GM21619 (cell line): ENCODE results near the gene NPAS2.

Experiments used
- ATAC-seq: cut with Tn5 transposase; IDR thresholded peaks from one replicate; pipeline ENCODE4 v1.9.1; 2021; ENCODE audit not compliant: unreplicated experiment

The NPAS2 gene

DNA sequence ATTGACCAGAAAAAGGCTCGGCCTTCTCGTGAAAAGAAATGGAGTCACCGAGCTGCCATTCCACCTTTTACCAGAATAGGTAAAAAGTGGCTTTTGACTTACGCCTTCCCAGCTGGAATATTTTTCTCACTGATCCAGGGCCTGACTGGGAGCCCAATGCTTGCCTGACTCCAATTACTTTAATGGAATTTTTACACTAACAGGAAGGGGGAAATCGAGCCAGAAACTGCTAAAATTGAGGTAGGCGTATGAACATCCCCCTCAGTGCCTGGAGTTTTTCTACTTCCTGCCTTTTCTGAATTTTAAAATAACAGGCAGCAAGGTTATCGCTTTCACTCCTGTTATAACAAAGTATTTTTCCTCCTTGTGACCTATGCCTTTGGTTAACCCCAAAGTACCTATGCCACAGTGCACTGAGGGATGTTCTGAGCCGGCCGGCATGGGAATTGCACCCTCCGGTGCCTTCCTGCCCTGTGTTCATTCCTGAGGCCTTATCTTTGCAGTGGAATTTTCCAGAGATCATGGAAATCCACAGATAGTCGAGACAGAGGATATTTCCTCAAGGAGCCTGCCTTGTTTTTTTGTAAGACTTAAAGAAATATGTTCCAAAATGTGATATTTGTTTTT is 163.9 kb downstream of the NPAS2 start:
- no peak for ATAC-seq

DNA sequence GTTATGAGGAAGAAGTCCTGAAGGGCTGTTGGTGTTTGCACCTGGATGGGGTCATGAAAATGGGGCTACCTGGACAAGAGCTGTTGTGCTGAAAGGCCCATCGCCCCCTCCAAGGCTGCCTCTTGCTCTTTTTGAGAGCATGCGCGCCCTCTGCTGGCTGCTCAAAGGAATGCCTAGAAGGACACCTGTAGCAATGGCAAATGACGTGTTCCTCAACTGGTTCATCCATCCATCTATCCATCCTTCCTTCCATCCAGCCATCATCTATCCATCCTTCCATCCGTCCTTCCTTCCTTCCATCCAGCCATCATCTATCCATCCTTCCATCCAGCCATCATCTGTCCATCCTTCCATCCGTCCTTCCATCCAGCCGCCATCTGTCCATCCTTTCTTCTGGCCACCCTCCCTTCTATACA is 165.0 kb downstream of the NPAS2 start:
- peak; percentile 72 for ATAC-seq

DNA sequence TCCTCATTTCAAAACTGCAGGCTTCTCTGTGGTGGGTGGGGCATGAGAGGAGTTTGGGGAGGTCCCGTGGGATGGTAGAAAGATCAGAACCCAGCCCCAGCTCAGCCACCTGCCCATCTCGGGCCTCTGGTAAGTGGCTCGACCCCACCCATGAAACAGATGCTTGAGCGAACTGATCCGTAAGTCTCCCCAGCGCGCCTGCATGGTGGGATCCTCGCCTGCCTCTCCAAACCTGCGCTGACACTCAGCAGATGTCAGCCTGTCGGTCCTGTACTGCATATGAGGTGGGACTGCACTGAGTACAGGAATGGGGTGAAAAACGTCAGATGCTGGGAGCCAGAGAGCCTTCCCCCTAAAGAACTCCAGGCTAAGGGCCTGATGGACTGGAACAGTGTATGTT is 166.2 kb downstream of the NPAS2 start:
- ATAC-seq: no peak

DNA sequence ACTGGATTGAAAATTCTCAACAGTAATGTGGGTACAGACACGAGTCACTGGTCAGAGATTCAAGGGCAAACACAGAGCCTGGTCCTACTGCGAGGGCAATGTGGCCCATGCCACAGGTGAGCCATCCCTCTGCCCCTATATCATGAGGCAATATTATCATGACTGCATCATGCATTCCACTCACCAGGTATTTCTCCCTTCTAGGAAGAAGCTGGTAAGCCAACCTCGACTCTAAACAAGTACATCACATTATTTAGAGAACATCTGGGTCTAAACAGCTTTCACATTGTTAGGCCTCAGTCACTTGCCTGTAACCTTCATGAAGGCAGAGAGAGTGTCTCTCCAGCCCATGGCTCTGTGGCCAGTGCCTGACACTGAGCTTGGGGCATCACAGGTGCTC is 167.6 kb downstream of the NPAS2 start:
- ATAC-seq: no peak

DNA sequence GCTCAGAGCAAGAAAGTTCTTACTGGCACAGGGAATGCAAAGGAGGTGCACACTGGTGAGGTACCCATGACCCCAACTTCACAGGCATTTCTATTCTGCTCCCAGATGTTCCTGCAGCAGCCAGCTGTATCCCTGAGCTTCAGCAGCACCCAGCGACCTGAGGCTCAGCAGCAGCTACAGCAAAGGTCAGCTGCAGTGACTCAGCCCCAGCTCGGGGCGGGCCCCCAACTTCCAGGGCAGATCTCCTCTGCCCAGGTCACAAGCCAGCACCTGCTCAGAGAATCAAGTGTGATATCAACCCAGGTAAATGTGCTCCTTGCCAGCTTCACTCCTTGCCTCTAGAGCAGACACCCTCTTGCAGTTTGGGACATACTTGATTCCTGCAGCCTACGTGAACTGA is 168.0 kb downstream of the NPAS2 start:
- ATAC-seq: no peak

DNA sequence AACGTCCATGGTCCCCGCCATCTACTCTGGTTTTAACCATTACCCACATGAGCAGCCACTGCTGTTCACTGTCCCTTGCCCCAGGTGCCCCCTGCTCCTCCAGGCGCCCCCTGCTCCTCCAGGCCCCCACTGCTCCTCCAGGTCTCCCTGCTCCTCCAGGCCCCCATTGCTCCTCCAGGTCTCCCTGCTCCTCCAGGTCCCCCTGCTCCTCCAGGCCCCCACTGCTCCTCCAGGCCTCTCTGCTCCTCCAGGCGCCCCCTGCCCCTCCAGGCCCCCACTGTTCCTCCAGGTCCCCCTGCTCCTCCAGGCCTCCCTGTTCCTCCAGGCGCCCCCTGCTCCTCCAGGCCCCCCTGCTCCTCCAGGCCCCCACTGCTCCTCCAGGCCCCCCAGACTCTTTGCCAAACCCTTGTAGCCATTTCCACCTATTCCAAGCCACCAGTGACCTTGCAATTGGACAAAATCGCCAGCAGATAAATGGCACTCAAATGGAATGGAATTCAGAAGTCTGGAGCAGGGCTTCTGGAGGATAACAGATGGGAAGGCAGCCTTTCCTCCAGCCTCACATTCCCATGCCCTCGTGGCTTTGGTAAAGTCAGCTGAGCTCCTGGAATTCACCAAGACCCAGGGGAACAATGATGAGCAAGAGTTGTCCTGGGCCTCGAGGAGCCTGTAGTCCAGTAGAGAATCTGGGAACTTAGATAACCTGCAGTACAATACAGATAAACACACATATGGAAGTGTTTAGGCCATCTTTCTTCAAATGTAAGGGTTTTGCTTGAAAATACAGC is 168.9 kb downstream of the NPAS2 start:
- no peak for ATAC-seq

DNA sequence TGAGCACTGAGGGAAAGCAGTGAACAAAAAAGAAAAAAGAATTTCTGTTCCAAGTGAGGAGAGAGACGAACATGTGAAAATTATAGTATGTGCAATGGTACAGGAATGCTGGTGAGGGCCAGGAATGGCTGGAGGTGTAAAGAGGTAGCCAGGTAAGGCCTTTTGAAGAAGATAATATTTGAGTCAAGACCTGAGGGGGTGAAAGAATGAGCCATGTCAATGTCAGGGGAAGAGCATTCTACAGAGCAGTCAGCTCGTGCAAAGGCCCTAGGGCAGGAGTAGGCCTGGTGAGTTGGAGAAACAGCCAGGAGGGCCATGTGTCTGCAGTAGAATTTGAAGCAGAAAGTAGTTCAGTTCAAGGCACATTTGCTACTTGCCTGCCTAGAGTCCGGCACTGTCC is 169.7 kb downstream of the NPAS2 start:
- no peak for ATAC-seq

DNA sequence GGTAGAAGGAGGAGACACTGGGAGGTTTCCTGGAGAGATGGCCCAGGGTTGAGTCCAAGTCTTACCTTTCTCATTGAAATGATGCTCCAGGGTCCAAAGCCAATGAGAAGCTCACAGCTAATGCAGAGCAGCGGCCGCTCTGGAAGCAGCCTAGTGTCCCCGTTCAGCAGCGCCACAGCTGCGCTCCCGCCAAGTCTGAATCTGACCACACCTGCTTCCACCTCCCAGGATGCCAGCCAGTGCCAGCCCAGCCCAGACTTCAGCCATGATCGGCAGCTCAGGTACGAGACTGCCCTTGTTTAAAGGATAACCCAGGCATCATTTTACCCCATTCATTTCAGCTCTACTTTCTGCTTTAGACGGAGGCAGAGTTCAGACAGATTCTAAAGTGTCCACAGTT is 170.2 kb downstream of the NPAS2 start:
- ATAC-seq: no peak

DNA sequence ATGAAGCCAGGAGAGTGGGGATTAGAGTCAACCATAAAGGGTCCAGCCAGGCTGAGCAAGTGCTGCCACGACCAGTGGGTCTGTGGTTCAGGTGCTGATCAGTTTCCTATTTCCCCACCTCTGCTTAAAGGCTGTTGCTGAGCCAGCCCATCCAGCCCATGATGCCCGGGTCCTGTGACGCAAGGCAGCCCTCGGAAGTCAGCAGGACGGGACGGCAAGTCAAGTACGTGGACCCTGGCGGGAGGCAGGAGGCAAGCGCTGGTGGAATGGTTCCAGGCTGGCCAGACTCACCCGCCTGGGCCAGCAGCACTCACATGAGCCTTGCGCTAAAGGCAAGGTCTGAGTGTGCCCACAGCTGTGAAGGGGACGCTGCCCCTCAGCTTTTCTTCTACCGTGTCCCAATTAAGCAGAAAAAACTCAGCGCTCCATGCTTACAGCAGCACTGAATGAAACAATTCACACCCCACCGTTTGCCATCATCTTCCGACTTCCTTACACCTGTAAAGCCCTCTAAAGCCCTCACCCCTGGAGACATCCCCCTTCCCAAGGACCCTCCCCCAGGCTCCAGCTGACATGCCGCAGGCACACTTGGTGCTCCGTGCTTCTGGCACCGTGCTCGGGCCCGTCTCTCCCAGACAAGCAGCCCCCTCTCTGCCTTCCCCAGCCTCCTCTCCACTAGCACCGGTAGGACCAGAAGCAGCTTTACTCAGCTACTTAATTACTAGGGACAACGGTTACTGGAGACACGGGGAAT is 170.9 kb downstream of the NPAS2 start:
- no peak for ATAC-seq

DNA sequence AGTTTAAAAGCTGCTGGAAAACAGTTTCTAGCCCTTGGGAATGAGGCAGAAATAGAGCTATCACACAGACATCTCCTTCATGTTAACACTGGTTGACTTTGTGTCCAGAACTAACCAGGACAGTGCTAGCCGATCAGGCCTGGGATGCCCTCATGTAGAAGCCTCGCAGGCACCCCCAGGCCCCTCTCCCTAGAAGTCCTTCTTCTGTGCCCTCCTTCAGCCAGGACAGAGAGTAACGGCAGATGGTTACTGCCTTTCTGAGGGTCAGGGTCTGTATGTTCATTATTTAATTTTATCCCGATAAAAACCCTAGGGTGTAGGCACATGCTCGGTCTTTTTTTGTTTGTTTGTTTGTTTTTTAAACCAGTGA is 171.4 kb downstream of the NPAS2 start:
- ATAC-seq: no peak

DNA sequence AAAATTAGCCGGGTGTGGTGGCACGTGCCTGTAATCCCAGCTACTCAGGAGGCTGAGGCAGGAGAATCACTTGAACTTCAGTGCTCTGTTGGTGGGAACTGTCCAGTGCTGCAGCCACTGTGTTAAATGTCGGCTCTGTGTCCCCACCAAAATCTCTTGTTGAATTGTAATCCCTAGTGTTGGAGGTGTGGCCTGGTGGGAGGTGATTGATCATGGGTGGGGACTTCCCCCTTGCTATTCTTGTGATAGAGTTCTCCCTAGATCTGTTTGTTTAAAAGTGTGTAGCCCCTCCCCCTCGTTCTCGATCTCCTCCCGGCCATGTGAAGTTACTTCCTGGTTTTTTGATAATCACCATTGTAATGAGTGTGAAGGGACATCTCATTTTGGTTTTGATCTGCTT is 172.3 kb downstream of the NPAS2 start:
- no peak for ATAC-seq

DNA sequence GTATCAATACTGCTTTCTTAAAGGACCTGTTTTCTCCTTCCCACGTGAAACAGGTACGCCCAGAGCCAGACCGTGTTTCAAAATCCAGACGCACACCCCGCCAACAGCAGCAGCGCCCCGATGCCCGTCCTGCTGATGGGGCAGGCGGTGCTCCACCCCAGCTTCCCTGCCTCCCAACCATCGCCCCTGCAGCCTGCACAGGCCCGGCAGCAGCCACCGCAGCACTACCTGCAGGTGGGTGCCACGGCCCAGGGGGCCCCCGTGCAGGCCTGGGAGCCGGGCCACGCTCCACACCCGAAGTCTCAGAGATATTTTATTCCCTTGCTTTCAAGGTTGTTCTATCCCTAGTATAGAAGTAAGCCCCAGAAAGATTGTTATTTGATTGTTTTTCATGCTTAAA is 173.4 kb downstream of the NPAS2 start:
- ATAC-seq: no peak

DNA sequence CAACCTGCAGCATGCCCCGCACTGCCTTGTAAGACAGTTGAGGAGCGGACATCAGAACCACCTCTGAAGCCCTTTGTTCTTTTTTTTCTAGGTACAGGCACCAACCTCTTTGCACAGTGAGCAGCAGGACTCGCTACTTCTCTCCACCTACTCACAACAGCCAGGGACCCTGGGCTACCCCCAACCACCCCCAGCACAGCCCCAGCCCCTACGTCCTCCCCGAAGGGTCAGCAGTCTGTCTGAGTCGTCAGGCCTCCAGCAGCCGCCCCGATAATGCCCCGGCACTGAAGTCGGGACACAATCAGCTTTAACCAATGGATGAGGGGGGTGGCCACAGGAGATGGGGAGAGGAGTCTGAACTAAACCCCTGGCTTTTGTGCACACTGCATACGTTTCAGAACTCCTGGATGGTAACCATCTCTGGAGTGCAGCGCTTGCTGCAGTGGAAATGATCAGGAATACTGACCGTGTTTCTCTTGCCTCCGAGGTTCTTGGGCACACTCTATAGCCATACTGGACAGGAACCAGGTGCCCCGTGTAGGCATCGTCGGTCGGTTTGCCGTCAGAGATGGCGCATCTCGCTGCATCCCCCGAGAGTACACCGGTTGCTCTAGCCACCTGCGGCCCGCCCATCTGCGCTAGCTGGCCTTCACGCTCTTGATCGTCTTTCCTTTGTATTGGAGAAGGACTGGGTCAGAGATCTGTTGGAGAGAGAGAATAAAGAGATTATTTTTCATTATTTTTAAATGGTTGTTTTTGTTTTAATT is 175.6 kb downstream of the NPAS2 start:
- no peak for ATAC-seq

DNA sequence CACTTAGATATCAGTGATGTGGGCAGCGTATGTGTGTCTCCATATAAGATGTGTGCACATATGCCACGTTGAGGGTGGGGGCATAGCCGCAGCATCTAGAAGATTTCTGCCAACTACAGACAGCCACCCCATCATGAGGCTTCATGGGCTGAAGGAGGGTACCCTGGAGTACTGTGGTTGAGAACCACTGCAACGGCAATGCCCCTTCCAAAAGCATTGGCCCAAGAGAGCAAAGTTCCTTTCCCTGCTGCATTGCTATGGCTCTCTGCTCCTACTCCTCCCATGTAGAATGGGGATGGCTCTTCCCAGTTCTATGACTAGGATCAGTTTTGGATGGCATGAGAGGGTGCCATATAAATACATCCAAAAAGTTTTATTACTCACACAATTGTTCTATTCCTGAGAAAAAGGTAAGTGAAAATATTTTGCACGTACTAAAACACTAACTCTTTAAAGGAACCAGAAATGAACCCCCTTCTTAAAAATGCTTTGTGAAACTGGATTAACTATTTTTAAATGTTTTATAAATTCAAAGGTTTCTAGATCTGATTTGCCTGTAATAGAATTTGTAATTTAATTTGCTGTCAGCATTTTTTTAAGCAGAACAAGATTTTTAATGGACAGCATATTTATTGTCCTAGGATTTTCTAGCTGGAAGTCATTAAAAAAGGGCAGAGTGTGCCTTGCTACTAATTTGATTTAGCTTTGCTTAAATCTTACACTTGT is 177.7 kb downstream of the NPAS2 start:
- ATAC-seq: no peak

DNA sequence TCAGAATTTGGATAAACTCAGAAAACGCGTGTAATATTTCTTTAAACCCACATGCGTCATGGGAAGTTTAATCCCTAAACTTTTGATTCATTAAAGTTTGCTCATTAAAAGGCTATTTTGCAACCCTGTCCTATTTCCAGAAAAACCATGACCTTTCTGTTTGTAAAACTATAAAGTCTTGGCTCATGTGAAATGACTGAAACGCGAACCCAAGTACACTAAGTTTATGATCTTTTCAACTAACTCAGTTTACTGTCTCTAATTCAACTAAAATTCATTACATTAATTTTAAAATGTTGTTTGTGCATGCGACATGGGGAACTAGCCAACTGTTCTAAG is 178.3 kb downstream of the NPAS2 start:
- ATAC-seq: no peak

DNA sequence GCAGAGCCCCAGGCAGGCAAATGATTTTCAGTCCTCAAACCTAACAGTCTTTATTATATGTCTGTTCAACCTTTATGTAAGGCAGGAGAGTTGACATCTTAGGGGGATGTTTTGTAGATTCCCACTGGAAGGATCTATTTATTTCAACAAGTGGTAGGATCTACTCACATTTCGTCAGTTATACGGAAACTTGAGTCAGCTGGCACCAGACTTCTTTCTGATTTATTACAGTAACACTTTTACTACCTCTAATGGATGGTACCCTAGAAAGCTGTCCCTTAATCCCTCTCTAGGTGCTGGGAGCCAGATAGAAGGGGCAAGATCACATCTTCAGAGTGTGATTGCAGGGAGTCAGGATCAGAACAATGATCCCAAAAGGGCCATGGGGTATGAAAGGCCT is 180.1 kb downstream of the NPAS2 start:
- ATAC-seq: no peak

DNA sequence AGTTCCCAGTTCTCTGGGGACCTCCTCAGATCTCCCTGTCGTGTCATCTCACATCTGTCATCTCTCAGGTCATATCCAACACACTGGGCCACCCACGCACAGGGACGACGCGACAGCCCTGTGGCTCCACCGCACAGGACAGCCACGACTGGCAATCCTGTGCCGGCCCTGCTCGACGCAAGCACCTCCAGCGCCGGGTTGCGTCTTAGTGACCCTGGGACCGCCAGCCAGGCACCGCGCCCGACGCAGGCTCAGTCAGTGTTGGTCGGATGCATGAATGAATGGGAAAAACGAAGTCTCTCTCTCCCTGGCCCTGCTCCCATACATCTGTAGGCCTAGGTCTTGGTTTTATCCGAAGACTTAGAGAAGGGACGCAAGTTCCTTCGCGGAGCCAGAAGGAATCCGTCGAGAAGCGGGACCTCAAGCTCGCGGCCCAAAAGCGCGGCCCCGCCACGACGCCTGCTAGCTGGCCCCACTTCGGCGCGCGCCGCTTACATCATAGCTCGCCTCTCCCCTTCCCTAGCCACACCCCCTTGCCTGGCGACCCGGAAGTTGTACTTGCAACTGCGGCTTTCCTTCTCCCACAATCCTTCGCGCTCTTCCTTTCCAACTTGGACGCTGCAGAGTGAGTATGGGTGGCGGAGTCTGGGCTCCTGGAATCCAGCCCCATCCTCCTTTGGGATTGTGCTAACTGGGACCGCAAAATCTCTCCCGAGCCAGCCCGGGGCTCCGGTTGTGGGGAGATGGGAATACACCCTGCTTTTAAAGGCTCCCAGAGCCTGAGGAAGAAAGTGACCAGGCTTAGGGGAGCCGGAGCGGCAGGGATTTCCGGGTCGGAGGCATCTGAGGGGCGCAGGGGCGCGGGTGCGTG is 182.0 kb downstream of the NPAS2 start, which contains the start of gene RPL31:
Gene RPL31, plus strand, starts transcription at position 599 of the 871 bp plus-strand sequence. CDS start 413 bp downstream, outside the sequence.
- peak; percentile 97 for ATAC-seq

DNA sequence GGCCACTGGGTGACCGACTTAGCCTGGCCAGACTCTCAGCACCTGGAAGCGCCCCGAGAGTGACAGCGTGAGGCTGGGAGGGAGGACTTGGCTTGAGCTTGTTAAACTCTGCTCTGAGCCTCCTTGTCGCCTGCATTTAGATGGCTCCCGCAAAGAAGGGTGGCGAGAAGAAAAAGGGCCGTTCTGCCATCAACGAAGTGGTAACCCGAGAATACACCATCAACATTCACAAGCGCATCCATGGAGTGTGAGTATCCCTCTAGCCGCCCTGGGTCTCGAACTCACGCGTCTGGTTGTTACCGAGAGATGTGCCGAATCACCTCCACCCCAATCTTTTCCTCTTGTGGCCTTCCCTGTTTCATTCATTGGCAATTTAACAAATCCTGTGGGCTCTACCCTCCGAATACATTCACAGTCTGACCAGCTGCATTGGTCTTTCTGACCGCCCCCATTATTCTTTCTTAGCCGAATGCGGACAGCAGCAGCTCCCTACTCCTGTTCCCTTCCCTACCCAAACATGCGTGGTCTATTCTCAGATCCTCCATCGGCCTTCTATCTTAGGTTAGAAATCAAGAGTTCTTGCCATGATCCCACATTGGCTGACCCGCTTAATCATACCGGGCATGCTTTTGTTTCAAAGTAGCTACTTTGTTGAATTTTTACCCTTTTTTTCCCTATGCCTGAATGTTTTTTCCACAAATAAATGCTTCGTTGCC is 182.8 kb downstream of the NPAS2 start:
- no peak for ATAC-seq

DNA sequence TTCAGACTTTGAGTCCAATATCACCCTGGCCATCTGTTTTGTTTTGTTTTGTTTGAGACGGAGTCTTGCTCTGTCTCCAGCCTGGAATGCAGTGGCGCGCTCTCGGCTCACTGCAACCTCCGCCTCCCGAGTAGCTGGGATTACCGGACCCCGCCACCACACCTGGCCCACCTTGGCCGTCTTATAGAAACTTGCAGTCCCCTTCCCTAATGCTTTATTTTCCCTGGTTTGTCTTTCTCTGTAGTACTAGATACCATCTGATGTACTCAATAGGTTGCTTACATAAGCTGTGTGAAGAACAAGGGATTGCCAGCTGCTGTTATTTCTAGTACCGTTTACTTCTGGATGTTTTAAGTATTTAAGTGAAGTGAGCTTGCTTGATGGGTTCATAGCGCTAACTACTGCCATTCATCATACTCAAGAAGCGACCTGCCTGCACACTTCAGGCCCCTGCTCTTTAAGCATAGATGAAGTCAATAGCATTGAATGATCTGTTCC is 183.4 kb downstream of the NPAS2 start:
- no peak for ATAC-seq
